ENCODE measurements around the gene SMAD1.

SMAD1 gene

DNA sequence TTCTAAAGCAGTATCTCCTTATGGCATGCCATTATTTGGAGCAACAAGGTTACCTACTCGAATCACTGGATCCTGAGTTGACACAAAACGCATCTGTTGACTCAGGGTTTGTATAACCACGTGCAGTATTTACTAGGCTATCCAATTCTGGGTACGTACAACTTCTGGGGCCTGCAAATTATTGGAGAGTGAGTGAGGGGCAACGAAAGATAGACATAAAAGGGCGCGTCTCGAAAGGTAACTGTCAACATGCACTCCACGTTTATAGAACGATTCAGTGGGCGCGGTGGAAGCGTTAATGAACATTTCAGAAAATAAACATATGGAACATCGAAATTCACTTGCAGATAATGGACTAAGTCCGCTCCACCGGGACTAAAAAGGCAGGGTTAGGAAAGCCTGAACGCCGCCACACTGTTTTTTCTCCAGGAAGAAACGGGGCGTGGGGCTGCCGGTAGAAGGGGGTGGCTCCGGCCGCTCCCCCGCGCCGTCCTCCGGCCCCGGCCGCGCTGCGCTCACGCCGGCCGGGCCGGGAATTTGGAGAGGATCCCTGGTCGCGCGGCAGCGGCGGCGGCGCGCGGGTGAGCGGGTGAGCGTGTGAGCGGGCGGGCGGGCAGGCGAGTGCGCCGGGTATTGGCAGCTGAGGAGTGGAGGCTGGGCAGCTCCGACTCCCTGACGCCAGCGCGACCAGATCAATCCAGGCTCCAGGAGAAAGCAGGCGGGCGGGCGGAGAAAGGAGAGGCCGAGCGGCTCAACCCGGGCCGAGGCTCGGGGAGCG, at the start of gene SMAD1:
Gene SMAD1 (plus strand): TSS at position 690 of the 778 bp plus-strand sequence. CDS start 32,761 bp downstream, outside the sequence.
- peak; percentile 59 for DNase-seq

DNA sequence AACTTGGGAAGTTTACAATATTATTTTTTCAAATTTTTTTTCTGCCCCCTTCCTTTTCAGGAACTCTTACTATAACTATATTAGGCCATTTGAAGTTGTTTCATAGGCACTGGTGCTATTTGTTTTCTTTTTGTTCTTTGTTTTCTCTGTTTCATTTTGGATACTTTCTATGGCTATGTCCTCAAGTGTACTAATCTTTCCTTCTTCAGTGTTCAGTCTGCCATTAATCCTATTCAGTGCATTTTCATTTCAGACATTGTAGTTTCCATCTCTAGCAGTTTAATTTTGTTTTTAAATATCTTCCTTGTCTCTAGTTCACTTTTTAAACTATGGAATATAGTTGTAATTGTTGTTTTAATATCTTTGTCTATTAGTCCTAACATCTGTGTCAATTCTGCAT, 48.0 kb upstream of the SMAD1 start:
- DNase-seq = no peak

DNA sequence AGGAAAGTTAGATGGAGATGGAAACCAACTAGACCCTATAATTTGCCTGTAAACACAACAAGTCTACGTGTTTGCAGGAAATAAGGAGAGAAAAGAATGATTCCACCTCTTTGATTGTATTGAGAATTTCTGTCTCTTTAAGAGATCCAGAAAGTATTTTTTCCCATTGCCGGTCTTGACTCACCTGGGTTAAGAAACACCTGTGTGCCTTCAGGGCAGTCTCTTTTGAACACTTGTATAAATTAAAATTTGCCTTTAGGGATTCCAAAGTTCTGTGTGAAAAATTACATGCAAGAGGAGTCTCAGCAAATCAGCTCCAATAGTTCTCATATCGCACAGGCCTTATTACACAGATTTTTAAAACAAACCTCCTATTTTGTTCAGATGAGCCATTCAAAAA, 46.0 kb upstream of the SMAD1 start:
- DNase-seq = no peak

DNA sequence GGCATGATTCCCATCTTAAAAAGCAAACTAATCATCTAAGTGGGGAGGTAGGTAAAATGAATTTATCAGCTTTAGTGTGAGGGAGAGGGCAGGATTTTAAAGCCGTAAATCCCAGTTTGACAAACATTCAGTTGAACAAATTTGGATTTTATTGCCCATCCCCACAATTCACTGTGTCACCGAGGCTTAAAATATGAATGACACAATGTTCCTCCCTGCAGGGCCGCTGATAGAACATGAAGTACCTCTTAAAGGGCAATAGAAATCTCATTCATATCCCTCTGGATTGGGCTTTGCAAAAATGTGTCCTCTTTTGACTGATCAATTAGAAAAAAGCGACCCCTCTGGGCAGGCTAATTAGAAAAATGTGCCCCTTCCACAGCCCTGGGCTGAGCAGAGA, 45.5 kb upstream of the SMAD1 start:
- DNase-seq = no peak

DNA sequence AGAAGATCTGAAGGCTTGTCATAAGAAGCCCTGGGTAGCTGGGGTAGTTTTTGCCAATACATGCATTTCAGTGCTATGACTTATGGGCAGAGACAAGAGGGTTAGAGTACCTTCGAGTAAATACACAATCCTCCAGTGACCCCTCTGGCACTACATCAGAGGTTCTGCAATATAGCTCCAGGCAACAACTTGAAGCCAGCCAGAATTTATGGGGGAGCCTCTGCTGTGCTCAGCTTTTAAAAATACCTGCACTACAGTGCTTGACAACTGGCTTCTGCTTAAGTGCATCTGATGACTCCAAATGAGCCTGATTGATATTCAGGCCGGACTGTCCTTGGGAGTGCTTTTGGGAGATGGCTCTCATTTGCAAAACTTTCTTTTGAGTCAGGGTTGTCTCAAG, 44.9 kb upstream of the SMAD1 start:
- DNase-seq = no peak

DNA sequence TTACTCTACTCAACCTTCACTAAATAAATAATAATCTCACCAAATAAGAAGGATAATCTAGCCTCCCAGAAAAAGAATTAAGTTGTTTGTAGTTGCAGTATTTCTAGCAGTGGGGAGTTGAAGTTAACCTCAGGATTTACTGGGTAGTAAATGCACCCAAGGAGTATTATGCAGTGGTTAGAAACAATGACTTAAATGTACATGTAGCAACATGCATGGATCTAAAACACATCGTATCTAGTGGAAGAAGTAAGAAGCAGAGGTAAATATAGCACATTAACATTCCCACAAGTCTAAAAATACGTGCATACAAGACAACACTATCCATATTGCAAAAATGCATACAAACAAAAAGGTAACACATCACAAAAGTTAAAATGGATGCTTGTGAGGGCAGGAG, 44.2 kb upstream of the SMAD1 start:
- DNase-seq = no peak

DNA sequence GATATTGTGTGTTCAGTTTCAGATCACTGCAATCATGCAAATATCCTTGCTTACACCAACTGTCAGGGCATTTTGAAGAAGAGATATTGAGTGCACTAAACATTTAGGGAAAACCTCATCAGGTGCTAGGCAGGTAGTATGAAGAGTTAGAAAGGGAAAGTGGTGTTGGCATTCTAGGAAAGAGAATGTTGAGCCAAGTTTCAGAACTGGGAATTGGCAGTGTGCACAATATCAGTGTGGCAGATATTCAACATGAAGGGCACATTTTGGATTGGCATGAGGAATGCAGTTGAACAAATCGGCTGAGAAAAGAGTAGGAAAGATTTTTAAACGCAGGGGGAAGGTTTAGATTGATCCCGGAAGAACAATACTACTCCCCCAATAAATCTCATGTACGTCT, 43.4 kb upstream of the SMAD1 start:
- DNase-seq = no peak

DNA sequence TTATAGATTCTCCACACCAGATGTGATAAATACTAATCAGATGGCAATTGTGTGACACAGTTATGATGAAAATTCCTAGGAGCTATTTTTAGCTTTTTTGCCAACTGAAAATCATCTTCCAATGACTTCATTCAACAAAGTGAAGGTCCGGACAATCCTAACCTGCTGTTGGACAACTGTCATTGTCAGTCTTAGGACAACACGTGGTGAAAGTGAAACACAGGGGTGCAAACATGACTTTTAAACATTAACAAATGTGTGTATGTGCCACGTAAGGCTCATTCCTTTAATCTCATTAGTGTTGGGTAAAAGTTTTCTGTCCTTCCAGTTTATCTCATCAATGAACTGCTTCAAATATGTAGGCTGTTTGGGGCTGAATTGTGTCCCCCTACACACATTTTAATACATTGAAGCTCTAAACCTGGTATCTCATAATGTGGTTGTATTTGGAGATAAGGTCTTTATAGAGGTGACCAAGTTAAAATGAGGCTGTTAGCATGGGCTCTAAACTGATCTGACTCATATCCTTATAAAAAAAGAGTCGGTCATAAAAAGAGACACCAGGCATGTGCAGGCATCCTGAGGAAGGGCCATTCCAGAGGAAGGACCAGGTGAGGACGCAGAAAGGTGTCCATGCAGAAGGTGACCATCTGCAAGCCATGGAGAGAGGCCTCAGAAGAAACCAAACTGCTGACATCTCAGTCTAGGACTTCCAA, 41.2 kb upstream of the SMAD1 start:
- DNase-seq = no peak

DNA sequence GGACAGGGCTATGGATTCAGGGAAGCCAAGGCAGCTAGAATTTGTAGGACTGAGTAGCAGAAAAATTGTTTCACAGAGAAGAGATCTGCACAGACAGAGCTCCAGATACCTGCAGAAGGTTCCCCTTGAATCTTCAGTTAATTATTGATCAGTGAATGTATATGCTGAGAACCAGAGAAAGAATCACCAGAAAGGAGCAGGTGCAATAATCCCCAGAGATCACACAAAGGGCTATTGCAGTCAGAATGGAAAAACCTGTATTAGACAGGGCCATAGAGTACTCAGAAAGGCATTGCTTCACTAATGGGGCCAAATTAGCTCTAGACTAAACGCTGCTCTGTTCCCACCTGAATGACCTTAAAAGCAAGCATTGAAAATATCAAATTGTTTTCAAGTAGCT, 35.5 kb upstream of the SMAD1 start:
- no peak for DNase-seq

DNA sequence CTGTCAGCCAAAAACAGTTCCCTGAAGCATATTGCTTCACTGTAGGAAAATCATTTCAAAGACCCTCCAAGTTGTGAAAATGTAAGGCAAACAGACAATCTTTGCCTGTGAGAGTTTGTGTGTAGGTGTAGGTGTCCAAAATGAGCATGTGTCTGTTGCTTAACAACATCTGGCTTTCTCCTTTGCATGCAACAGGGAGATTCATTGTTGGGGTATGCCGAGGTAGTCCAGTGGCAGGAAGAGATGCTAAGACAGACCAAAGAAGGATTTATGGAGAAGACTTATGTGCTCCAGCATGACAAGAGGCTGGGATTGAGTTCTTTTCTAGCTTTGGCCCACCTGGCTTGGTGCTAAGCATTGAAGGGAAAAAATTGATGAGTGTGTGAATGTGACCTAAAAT, 29.8 kb upstream of the SMAD1 start:
- no peak for DNase-seq

DNA sequence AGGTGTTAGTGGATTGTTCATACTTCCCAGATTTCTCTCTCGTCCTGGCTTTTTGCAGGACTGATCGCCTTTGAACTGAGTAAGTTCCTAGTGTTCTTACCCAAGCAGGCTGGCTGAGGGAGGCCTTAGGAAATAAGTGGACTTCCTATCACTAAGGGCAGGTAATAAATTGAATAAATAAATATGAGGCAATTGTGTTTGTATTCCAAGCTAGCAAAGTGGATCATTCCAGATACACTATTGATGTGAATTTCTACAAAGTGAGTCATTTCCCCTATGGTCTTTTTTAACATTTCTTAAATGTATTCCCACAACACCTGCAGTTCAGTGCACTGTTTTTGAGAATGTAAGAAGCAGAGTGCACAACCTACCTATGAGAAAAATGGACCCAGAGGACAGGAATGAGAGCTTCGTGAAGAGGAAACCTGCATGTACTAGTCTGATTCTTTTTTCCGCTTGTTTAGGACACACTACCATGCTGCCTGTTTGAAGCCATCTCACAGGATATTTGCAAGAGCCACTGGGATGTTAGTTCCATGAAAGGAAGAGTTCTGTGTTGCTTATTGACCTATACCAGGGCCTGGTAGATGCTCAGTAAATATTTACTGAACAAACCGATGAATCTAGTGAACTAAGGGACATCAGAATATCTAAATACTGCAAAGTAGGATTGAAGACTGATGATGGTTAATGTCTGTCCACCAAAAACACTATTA, 29.0 kb upstream of the SMAD1 start:
- DNase-seq = no peak

DNA sequence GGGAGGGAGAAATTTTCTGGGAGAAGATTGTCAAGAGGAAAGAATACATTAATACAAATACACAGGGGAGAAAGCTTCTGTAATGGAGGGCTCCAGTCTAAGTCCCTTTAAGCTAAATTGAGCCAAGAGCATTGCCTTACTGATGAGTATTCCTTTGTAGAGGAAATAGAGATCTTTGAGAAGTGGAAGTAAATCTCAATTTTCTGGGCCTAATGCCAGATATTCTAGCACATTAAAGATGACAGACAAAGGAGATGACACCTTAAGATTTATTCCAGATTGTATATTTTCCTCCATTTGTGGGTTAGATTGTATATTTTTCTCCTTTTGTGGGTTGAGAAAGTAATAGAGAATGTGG, 28.5 kb upstream of the SMAD1 start:
- no peak for DNase-seq

DNA sequence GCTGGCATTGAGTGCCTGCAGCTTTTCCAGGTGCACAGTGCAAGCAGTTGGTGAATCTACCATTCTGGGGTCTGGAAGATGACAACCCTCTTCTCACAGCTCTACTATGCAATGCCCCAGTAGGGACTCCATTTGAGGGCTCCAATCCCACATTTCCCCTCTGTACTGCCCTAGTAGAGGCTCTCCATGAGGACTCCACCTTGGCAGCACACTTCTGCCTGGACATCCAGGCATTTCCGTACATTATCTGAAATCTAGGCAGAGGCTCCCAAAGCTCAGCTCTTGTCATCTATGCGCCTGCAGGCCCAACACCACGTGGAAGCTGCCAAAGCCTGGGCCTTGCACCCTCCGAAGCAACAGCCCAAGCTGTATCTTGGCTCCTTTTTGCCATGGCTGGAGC, 8.4 kb upstream of the SMAD1 start:
- no peak for DNase-seq

DNA sequence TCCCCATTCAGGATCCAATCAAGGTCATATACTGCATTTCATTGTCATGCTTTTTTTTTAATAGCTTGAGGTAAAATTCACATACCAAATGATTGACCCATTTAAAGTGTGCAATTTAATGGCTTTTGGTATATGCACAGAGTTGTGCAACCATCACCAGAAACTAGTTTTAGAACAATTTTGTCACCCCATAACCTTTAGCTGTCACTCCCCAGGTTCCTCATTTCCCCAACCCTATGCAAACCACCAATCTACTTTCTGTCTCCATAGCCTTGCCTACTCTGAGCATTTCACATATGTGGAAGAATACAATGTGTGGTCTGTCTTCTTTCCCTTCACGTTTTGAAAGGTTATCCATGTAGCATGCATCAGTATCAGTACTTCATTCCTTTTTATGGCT, 1.4 kb upstream of the SMAD1 start:
- DNase-seq = no peak

DNA sequence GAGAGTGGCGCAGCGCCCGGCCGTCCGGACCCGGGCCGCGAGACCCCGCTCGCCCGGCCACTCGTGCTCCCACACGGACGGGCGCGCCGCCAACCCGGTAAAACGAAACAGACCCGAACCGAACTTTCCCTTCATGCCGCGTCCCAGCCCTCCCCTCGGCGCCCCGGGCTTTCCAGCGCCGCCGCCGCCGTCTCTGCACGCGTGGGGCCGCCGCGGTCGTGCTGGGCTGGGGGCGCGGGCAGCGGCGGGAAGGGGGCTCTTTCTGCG, 222 bp downstream of the SMAD1 start:
- DNase-seq = no peak

DNA sequence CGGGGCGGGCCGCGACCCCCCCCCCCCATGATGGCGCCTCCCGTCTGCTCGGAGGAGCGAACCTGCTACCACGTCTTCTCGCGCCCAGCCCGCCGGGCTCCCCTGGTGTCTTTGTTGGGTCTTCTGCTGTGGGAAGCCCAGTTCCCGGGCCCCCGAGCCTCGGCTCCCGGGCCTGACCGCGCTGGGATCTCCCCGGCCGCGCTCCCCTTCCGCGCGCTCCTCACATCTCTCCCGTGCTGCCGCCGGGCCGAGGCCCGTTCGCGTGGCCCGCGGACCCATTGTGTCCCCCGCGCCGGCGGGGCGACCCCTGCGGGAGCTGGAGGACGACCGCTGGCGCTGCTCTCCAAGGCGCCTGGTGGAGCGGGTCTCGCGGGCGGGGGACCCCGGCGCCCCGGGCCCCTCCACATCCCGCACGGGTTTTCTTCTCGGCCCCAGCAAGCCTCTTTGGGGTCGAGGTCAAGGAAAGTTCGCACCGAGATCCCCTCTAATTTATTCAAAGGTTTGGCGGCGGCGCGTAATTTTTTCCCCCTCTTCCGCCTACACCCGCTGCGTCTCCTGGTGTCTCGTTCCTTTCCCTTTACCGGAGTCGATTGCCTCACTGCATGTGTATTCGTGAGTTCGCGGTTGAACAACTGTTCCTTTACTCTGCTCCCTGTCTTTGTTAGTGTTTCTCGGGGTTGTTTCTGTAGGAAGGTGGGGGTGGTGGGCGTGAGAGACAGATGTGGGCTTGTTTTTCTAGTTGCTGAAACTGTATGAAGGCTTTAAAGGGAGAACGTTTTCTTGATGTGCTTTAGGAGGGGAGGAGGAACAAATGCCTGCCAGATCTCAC, 770 bp downstream of the SMAD1 start:
- DNase-seq = peak; percentile 54

DNA sequence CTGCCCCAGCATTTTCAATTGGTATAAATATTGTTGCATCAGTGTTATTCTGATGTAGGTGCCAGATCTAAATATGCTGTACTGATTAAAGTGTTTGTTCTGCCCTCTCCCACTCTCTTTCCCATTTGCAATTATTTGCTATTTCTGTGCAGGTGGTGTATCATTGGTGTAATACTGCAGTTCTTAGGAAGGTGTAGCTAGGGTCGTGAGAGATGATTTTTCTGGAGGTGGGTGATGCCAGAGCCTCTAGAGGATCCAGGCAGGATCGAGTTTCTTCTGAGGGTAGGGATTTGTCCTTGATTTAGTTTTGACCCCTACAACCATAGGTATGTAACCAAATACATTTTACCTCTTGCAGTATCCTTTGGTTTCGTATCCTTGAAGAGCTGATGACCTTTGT, 1.9 kb downstream of the SMAD1 start:
- DNase-seq = peak; percentile 22

DNA sequence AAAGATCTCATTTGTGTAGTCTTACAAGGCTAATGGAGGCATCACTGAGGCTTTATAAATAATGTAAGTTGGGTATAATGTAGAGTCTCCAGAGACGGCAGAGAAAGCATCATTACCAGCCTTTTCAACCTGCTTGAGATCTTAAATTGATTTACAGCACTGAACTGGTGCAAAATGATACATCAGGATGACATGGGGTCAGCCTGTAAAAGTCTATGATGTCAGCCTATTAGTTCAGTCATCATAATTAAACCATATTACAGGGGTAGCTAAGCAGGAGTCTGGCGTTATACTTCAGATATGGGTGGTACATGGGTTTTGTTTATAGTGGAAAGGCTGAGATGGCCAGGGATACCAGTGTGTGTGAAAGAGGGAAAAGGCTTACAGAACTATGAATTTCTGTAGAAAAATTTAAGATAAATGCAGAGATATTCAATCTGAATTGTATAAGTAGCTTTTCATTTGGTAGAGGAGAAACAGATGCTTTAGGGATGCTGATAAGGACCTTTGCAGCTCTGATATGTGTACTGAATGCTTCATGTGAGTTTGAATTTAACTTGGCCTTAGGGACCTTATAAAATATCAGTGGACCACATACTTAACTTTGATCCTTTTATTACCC, 2.7 kb downstream of the SMAD1 start:
- DNase-seq = peak; percentile 6

DNA sequence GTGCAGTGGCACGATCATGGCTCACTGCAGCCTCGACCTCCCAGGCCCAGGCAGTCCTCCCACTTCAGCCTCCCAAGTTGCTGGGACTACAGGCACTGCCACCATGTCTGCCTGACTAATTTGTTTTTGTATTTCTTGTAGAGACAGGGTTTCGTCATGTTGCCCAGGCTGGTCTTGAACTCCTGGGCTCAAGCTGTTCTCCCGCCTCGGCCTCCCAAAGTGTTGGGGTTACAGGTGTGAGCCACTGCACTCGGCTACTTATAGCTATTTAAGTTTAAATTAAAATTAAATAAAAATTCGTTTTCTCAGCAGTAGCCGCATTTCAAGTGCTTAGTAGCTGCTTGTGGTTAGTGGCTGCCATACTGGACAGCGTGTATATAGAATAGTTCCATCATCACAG, 3.5 kb downstream of the SMAD1 start:
- DNase-seq = no peak

DNA sequence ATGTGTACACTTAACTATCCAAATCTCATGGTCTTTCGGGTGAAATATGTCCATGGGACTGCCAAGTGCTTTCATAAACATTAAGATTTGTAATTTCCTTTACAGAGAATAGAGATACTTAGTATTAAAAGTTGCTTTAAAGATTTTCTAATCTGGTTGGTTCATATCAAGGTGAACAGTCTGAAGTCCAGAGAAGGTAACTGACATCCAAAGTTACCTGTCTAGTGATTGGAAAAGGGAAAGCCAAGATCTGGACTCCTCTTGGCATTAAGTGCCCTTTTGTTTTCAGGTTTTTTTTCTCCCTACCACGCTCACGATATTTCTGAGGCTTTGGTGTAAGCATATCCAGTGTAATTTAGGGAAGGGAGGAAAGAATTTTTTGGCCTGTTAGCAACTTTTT, 5.0 kb downstream of the SMAD1 start:
- no peak for DNase-seq

DNA sequence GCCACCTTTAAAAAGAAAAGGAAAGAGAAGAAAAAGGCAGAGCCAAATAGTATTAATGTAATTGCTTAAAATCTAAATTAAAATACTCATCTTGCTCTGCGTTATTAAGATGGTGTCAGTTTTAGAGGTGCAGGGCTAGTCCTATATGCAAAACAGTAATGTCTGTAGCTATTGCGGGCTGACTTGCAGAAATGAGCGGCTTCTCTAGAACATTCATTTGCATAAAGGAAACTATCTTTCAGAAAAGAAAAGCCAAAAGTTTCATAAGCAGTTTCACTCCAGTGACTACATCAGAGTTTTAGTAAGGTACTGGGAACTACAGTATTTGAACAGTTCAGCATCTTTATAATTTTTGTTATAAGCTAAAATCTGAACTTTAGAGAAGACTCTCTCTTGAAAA, 6.0 kb downstream of the SMAD1 start:
- no peak for DNase-seq

DNA sequence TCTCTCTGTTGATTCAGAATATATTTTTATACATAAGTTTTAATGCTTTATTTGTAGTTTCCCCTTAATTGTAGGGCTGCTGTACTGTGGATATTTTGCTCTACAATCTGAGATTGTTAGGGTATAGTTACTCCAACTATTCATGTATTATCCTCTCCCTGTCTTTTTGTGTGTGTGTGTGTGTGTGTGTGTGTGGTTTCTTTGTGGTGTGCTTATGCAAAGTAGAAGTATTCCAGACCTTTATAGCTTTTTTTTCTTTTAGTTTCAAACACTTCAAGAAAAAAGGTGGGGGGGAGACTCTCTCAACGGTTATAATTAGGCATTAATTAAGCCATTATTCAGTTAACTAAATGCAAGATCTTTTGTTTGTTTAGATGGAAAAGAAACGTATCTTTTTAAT, 6.7 kb downstream of the SMAD1 start:
- no peak for DNase-seq

DNA sequence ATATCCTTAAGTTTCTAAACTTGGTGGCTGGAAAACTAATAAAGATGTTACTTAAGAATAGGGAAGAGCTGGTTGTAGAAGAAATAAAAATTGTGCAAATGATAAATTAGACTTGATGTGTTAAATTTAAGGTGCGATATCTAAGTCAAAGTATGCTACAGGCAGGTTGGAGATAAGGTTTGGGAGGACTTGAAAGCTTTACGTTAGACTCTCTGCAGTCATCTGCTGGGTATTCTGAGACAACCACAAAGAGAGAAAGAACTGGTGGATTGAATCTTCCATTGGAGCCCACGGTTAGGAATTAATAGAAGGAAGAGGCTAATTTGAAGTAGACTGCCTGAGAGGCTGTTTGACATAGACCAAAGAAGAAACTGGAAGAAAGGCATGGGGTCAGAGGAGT, 7.9 kb downstream of the SMAD1 start:
- no peak for DNase-seq
